Skeletal muscle tissue (tissue), 4 donors: Measurements from ENCODE around the gene UQCC2. TPM values are rescaled to one million over a fixed set of nuclear protein-coding genes. Genes with fewer than 3 reads are reported as not detected.

Experiments
- H3K27ac ChIP-seq: one replicate; pipeline ENCODE4 v1.7.0; 2013; ENCODE audit warnings: mild to moderate bottlenecking, low read depth, low read length, inconsistent platforms
- H3K27me3 ChIP-seq, 3 donors: one replicate each; pipeline ENCODE4 v1.7.0; 2013; ENCODE audit warnings: low read length in 3 of 3; ENCODE audit not compliant: control insufficient read depth in 3 of 3, insufficient read depth in 3 of 3
- H3K36me3 ChIP-seq, 3 donors: one replicate each; pipeline ENCODE4 v1.7.0; 2013; ENCODE audit warnings: low read length in 3 of 3; ENCODE audit not compliant: control insufficient read depth in 3 of 3, insufficient read depth in 3 of 3
- H3K4me1 ChIP-seq, 3 donors: one replicate each; pipeline ENCODE4 v1.7.0; 2013; ENCODE audit warnings: low read length in 3 of 3, mild to moderate bottlenecking in 3 of 3; ENCODE audit not compliant: control insufficient read depth in 3 of 3, insufficient read depth in 3 of 3
- H3K4me3 ChIP-seq, 3 donors: one replicate each; pipeline ENCODE4 v1.7.0; 2013; ENCODE audit warnings: low read length in 3 of 3
- H3K9ac ChIP-seq, 3 donors: one replicate each; pipeline ENCODE4 v1.7.0; 2013; ENCODE audit warnings: low read length in 3 of 3, mild to moderate bottlenecking in 3 of 3, moderate library complexity in 2 of 3, low read depth in 1 of 3
- H3K9me3 ChIP-seq, 3 donors: one replicate each; pipeline ENCODE4 v1.7.0; 2013; ENCODE audit warnings: low read length in 3 of 3; ENCODE audit not compliant: control insufficient read depth in 3 of 3
- total RNA-seq: library from RNA; depleted of rRNA; stranded (reverse); fragments of >200 nt; gene quantifications from one replicate; pipeline ENCODE4 v1.2.3, GENCODE V29; 2014
- donor health status: Osteomylitis.

UQCC2 gene
- total RNA-seq, 1 donor from 2014 or later = 26.1 TPM

DNA sequence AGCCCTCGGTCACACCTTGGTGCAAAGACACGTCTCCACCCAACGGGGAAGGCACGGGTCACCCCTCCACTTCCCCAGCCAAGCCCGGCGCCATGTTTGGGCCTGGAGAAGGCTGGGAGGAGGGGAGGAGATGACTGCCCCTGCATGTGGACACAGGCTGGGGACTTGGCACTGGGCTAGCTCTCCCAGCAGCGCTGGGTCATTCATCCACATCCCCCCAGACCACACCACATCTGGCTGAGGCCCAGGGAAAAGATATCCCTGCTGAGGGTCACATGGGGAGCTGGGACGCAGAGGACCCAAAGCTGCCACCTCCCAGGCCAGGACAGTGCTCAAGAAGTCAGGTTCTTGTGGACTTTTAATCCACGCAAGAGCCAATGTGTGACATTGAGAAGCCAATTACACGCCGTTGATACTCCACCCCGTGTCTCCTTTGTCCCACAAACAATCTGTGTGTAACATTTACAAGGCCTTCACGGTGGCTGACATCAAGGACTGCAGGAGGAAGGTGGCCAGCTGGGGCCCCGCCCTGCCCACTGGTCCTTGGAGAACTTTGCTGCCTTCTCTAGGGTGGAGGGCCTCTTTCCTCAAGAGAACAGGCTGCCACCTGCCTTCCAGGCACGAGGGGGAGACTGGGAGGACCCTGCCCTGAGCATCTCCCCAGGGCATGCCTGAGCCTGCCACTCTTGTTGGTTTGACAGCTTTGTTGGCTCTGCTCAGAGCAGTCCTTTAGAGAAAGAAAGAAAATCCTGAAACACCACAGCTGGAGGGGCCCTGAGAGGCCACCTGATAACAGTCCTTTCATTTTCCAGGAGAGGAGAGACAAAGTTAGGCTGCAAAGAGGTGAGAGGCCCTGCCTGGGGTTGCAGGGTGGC, 40.5 kb upstream of the UQCC2 start:
- H3K9ac ChIP-seq = peak overlapping the region in 1 of 3 donors; percentile 66
- no peaks in the 10 kb centered on the region for H3K36me3 ChIP-seq
- no peaks in the 10 kb centered on the region for H3K27me3 ChIP-seq
- H3K27ac ChIP-seq = peak overlapping the region; percentile 100
- H3K4me1 ChIP-seq = peaks cover 60 to 66% (median 65%) of the 10 kb centered on the region in 3 donors
- no peaks in the 10 kb centered on the region for H3K9me3 ChIP-seq
- no peak overlapping the region for H3K4me3 ChIP-seq

DNA sequence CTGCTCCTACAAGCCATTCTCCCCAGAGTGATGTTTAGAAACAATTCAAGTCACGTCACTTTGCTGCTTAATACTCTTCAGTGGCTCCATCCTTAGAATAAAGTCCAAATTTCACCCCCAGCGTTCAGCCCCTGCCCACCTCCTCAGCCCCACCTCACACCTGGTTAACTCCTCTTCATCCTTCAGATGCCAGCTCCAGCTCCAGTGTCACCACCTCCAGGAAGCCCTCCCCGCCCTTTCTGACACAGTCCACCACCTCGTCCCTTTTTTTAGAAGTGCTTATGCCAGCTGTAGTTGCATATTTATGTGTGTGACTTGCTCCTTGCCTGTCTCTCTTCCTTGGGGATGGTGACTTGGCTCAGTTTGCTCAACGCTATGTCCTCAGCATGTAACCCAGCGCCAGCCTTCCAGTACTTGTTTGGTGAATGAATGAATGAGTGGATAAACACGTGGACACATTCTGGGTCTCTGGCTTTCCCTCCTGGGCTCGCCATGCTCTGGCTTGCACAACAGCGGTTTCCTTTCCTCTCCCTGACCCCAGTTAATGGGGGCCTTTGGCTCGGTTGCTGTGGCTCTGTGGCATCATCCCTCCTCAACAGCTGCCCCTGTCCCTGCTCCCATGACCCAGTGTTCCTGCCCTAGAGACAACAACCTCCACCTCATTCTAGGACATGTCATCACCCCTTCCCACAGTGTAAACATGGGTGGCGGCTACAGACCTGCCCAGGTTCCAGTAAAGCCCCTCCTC, 38.9 kb upstream of the UQCC2 start:
- Histone ChIP-seq H3K4me1 (peaks cover 61 to 73% (median 65%) of the 10 kb centered on the region in 3 donors), H3K4me3 (peak overlapping the region in 2 of 3 donors; percentile 14 to 30), H3K27ac (peak overlapping the region; percentile 100), H3K36me3 (peaks cover 0 to 6% (median 3%) of the 10 kb centered on the region in 3 donors), H3K9ac (peak overlapping the region; percentile 45 to 66 (median 65)), H3K9me3 (no peaks in the 10 kb centered on the region), H3K27me3 (no peaks in the 10 kb centered on the region)

DNA sequence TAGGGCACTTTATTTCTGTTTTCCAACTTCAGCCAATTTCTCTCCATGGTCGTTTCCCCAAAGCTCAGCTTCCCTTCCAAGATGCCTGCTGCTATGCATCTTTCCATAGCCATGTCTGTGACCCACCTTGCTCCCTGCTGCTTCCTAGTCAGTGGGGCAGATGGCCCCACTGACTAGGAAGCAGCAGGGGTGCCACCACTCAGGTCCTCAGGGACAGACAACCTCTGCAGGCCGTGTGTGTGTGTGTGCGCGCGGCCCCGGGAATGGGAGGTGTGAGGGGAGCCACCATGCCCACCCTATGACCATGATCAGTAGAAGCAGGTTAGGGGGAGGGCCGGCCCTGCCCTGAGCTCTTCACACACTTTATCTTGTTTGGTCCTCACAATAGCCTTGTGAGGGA, 37.9 kb upstream of the UQCC2 start:
- Histone ChIP-seq H3K9me3 (no peaks in the 10 kb centered on the region), H3K36me3 (peaks cover 0 to 11% (median 3%) of the 10 kb centered on the region in 3 donors), H3K9ac (peak overlapping the region; percentile 4 to 100 (median 59)), H3K4me1 (peaks cover 60 to 71% (median 61%) of the 10 kb centered on the region in 3 donors), H3K27ac (peak overlapping the region; percentile 100), H3K4me3 (no peak overlapping the region), H3K27me3 (no peaks in the 10 kb centered on the region)

DNA sequence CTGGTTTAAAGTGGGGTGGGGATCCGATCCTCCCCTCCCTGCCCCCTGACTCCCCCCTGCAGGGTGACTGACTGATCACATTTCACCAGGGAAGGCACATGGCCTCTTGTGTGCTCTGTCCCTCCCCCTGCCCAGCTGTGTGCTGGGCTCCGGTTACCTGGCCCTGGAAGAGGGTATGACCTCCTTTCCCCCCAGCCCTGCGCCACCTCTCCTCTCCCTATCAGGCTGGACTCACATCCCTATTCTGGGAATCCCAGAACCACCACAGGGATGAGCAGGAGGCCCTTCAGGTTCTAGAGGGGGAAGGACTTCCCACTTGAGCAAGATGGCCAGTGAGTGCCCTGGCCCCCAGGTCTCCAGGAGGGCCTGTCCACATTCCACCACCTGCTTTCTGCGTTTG, 37.3 kb upstream of the UQCC2 start:
- peaks cover 65 to 75% (median 66%) of the 10 kb centered on the region in 3 donors for H3K4me1 ChIP-seq
- H3K27ac ChIP-seq = peak overlapping the region; percentile 100
- no peaks in the 10 kb centered on the region for H3K9me3 ChIP-seq
- H3K4me3 ChIP-seq = no peak overlapping the region
- H3K36me3 ChIP-seq = peaks cover 0 to 11% (median 3%) of the 10 kb centered on the region in 3 donors
- H3K9ac ChIP-seq = peak overlapping the region; percentile 4 to 100 (median 59)
- H3K27me3 ChIP-seq = peaks cover 0 to 4% (median 0%) of the 10 kb centered on the region in 3 donors

DNA sequence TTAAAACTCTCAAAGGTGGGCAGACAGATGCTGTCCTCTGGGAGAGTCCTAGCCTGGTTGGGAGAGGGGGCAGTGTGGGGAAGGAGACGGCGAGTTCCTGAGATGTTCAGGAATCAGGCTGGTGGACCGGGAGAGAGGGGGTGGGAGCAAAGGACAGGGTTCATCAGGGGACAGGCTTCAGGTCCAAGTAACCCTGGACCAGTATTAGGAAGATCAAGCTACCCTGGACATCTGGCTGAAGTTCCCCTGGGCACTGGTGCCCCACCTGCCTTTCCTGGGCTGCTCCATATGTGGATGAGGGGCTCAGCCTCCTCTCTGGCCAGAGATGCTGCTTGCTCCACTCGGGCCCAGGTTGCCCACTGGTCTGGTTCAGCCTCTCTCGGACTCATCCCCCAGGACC, 36.3 kb upstream of the UQCC2 start:
- H3K4me3 ChIP-seq = peak overlapping the region; percentile 25 to 98 (median 41)
- no peaks in the 10 kb centered on the region for H3K9me3 ChIP-seq
- peaks cover 74 to 86% (median 75%) of the 10 kb centered on the region in 3 donors for H3K4me1 ChIP-seq
- peak overlapping the region; percentile 100 for H3K27ac ChIP-seq
- peaks cover 0 to 13% (median 5%) of the 10 kb centered on the region in 3 donors for H3K36me3 ChIP-seq
- H3K9ac ChIP-seq = peak overlapping the region; percentile 76 to 100 (median 99)
- peaks cover 0 to 5% (median 0%) of the 10 kb centered on the region in 3 donors for H3K27me3 ChIP-seq

DNA sequence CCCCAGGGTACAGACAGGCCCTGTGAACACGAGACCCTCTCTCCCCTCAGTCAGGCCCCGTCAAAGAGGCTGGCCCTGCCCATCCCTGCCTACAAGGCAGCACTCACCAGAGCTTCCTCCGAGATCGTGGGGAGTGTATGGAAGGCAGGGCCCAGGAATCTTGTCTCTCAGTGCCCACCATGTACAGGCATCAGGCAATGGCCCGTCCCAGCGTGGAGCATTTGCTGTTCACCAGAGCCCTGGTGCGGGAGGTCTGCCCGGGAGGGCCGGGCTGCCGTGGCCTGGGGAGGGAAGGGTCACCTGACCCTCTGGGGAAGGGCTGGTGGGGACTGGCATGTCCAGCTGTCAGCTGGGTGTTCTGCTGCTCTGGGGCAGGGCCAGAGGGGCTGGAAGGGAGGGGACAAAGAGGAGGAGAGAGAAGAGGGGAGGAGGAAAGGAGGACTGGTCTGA, 35.2 kb upstream of the UQCC2 start, which contains the start of gene IP6K3:
TSS of gene IP6K3 (minus strand) at position 255 of the 450 bp plus-strand sequence. CDS start 11,429 bp downstream, outside the sequence.
- peak within 1 kb of the TSS; percentile 91 to 99 (median 98) for H3K4me3 ChIP-seq
- H3K27me3 ChIP-seq = peaks cover 0 to 5% (median 0%) of the 10 kb centered on the region in 3 donors
- peaks cover 73 to 86% (median 76%) of the 10 kb centered on the region in 3 donors for H3K4me1 ChIP-seq
- no peaks in the 10 kb centered on the region for H3K9me3 ChIP-seq
- peak within 1 kb of the TSS; percentile 100 for H3K27ac ChIP-seq
- peaks cover 3 to 15% (median 12%) of the 10 kb centered on the region in 3 donors for H3K36me3 ChIP-seq
- H3K9ac ChIP-seq = peak within 1 kb of the TSS; percentile 99 to 100 (median 100)

DNA sequence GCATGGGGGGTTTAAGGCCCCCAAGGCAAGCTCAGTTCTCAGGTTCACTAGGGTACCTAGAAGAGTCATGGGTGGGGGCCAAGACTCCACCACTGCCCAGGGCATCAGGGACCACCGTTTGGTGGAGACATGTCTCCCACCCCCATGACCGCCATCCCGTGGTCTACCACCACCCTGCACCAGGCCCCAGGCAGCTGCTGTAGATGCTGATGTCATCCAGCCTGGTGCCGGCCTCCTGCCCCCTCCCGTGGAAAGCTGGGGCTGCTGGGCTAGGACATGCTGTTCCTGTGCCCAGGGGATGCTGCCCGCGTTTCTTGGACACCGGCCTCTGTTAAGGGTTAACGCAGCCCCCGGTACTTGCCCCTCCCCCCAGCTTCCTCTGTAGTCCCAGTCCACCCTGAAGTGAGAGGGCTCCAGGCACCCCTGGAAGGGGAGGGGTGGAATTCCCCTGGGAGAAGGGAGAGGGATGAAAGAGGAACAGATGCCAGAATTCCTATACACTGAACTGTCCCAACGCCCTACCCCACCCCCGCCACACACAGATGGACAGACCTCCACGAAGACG, 34.6 kb upstream of the UQCC2 start:
- Histone ChIP-seq H3K27me3 (peaks cover 0 to 5% (median 0%) of the 10 kb centered on the region in 3 donors), H3K4me3 (peak overlapping the region; percentile 91 to 99 (median 98)), H3K36me3 (peaks cover 4 to 15% (median 13%) of the 10 kb centered on the region in 3 donors), H3K9ac (peak overlapping the region; percentile 99 to 100 (median 100)), H3K4me1 (peaks cover 70 to 83% (median 73%) of the 10 kb centered on the region in 3 donors), H3K9me3 (no peaks in the 10 kb centered on the region), H3K27ac (peak overlapping the region; percentile 100)

DNA sequence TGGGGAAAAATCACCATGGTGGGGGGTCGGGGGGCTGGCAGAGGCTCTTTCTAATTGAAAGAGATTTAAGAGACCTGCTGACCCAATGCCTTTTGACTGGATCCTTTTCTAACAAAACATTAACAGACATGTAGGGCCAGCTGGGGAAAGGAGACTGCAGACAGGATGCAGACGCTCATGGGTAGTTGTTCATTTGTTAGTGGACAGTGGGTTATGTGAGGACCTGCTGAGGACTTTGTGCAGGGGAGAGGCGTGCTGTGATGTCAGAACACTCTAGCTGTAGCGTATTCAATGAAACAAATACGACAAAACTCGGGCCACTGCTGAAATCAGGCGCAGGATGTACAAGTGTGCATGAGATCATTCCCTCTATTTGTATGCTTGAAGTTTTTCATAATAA, 34.0 kb upstream of the UQCC2 start:
- Histone ChIP-seq H3K27ac (peak overlapping the region; percentile 100), H3K9me3 (no peaks in the 10 kb centered on the region), H3K27me3 (peaks cover 0 to 5% (median 0%) of the 10 kb centered on the region in 3 donors), H3K4me3 (peak overlapping the region; percentile 91 to 99 (median 98)), H3K9ac (peak overlapping the region; percentile 99 to 100 (median 100)), H3K4me1 (peaks cover 70 to 83% (median 73%) of the 10 kb centered on the region in 3 donors), H3K36me3 (peaks cover 5 to 17% (median 15%) of the 10 kb centered on the region in 3 donors)

DNA sequence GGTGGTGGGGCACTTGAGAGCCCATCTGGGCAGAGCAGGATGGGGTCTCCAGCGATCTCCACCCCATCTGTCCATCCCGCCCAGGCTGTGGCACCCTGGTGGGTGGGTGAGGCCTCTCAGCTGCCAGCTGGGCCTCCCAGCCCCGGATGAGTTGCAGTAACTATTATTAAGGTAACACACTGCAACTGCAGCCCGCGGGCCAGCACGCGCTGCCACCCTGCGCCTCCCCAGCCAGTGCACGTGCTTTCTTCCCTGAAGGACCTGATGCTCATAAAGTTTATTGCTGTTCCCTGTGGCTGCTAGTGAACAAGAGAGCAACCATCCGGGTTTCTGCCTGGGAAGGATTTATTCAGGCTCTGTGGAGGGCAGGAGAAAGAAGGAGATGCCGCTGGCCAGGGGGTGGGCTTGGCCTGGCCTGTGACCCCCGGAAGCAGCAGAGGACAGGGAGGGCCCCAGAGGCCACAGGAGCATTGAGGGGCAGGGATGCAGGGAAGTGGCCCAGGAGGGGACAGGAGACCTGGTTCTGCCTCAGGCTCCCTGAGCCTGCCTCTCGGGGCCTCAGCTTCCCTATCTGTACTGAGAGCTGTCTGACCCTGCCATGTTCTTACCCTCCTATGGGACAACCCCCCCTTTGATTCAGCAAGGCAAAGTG, 33.5 kb upstream of the UQCC2 start:
- H3K4me1 ChIP-seq = peaks cover 70 to 83% (median 73%) of the 10 kb centered on the region in 3 donors
- H3K27me3 ChIP-seq = peaks cover 0 to 5% (median 0%) of the 10 kb centered on the region in 3 donors
- no peaks in the 10 kb centered on the region for H3K9me3 ChIP-seq
- peak overlapping the region; percentile 100 for H3K27ac ChIP-seq
- H3K4me3 ChIP-seq = peak overlapping the region; percentile 91 to 99 (median 98)
- peak overlapping the region; percentile 99 to 100 (median 100) for H3K9ac ChIP-seq
- peaks cover 5 to 17% (median 16%) of the 10 kb centered on the region in 3 donors for H3K36me3 ChIP-seq
